HG03159 (cell line): ENCODE results near the gene GRIN2C.

ENCODE experiments used
- ATAC-seq: cut with Tn5 transposase; IDR thresholded peaks from one replicate; pipeline ENCODE4 v1.9.1; 2021; ENCODE audit warnings: mild to moderate bottlenecking, moderate library complexity; ENCODE audit not compliant: unreplicated experiment

The GRIN2C gene

DNA sequence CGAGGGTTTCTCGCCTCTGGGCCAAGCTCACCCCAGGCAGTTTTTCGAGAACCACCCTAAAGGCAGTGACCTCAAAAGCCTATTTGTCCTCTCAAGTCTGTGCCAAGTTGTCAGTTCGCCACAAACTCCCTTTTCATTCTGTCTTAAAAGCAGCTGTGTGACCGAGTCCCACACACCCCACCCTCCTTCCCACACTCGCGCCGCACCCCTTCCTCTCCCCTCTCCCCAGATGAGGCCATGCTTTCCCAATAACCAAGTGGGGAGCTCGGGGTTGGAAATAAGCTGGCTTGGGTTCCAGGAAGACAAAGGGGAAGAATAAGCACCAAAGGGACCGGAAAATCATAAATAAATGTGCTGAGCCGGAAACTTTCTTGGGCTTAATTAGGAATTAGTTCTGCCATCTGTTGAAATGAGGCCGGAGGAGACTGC is 36.7 kb downstream of the GRIN2C start:
- no peak for ATAC-seq

DNA sequence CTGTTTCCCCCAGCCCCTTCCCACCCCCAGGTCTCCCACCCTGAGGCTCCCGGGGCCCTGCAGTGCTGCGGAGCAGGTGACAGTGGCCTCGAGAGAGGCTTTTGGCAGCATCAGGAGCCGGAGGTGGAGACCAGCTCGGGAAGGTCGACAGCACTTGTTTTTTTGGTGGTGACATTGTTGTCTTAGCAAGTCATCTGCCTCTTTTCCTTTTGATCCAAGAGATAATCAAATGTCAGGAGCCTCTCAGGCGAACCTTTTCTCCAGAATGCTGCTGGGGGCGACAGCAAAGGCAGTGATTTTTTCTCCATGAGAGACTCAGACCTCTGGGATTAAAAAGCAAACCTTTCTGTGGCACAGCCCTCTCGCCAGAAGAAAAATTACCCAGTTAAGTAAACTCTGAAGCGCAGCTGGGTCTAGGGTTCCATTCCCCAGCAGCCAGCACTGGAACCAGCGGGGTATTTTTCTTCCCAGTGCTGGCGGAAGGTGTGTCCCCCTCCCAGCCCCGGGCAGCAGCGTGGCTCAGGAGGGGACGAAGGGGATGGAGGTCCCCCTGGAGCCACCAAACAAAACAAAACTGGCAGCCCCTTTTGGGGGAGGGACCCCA is 37.2 kb downstream of the GRIN2C start:
- ATAC-seq = no peak

DNA sequence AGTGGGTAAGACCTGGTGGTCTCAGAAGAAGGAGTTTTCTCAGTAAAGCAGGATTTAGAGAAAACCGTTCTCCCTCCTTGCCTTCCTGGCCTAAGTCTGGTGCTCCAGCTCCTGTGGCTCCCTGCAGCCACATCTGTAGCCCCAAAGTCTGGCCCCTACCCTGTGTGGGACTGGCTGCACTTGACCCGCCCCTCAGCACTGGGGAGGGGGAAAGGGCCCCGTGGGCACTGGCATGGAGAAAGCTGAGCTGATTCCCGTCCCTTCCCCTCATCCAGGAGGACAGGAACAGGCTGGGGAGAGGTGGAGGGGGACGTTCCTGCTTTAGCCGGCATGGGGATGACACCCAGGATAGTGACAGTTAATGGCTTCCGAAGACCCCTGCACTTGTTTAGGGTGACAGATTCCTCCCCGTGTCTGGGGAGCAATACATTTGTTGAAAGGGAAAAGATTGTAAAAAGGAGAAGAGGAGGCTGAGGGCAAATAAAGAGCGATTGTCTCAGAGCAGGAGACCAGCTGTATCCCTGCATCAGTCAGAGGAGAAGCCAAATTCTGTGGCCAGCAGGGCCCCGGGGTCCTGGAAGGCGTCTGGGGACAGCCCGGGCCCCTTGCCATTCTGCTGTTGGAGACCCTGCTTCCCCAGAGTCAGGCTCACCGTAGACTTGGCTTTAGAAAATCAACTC is 37.9 kb downstream of the GRIN2C start:
- ATAC-seq = no peak

DNA sequence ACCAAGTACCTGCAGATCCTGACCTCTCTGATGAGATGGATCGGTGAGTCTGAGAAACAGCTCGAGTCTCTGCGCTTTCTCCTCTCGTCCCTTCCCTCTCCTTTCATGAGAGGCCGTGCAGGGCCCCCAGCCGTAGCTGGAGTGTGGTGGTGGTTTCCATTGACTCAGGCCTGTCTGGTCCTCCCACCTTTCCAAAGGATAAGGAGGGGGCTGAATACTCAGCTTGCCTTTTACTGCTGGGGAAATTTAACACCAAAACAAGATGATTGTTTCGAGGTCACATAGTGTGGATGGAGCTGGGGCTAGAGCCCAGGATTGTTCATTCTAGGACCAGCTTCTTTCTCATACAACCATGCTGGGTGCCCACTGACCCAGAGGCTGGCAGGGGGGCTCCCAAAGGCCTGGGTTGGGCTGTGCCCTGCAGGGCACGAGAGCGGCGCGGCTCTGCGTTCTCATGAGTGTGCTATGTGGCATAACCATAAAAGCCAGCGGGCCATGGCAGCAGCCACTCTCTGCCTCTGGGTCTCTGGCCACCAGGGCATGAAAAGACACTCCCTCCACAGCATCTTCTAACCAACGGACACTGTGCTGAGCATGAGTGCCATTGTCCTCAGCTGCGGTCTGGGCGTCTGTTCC is 39.8 kb downstream of the GRIN2C start:
- no peak for ATAC-seq

DNA sequence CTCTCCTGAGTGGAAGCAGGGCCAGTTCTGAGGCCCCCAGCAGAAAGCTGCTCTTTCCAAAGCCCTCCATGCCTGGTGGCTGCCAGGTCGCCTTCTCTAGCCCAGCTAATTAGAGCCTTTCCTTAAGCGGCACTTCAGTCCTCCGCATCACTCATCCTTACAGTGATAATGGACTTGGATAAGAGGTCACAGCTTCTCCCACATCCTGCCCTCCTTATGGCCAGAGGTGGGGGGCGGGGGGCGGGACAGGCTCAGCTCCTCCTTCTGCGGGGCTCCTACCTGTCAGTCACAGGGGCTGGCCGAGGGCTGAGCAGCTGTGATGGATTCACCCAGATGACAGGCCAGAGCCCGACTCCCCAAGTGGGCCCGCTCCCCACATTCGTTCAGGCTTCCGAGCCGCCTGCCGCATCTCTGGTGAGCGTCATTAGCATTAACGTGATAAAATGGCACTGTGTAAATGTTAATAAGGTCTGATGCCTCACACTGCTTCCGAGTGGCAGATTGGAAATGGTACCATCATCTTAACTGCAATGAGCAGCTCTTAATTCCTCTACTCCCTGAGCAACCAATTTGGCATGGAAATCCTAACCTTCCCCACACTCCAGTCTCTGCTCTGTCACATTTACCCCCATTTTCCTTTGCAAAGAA is 41.3 kb downstream of the GRIN2C start:
- no peak for ATAC-seq

DNA sequence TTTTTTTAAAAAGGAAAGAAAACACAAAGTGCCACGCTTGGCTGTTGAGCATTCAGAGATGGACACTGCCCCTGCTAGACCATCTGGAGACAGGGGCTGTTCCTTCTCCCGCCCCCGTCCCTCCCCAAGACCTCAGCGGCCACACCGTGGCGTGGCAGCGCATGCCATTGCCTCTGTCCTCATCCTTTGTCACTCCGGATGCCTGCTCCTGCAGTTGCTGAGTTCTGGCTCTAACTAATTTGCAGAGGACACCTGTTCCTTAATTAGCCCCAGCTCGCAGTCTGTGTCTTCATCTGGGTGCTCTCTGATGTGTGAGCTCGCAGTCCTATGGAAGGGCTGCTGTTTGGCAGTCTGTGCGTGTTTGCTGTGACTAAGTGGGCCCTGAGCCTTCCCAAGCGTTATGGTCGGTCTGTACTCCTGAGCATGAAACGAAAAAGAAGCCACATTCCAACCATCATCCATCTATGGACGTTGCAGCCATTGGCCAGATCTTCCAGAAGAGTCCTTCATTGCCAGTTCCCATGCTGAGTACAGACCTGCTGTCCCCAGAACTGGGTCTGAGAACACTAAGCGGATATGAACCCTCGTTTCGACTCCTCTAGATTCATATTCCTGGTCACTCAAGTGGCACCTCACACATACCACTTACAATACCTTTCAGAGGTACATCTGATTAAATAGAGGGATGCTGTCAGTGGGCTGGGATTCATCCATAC is 42.6 kb downstream of the GRIN2C start:
- ATAC-seq = no peak

DNA sequence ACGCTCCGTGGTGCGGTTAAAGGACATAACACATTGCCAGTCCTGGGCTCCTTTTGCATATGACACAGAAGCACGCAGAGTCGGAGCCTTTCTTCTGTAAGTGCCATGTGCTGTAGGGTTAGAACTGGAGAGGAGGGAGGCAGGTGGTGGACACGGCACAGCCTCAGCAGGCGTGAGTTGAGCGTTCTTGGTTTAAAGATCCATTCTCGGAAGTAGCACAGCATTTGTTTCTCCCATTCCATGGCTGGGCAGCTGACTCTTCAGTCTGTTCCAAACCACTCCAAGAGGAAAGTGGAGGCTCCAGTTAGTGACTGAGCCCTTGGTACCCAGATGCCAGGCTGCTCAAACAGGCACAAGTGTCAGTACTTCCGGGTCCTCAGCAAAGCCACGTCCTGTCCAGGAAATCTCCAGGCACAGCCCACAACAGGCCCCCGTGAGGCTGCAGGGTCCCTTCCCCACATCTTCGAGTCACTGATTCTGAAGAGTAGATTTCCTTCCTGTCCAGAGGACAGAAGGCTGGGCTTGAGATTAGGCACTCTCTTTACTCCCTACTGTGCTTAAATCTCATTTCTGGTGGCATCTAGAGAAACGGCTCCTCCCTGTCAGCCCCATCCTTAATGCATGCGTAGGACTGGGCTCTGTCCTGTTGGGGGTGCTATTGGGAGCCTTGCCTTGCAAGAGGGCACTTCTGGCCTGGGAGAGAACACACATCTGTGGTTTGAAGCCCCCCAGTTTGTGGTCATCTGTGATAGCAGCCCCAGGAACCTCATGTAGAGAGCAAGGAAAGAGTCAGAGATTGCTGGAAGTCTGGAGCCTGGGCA is 43.9 kb downstream of the GRIN2C start:
- ATAC-seq = no peak

DNA sequence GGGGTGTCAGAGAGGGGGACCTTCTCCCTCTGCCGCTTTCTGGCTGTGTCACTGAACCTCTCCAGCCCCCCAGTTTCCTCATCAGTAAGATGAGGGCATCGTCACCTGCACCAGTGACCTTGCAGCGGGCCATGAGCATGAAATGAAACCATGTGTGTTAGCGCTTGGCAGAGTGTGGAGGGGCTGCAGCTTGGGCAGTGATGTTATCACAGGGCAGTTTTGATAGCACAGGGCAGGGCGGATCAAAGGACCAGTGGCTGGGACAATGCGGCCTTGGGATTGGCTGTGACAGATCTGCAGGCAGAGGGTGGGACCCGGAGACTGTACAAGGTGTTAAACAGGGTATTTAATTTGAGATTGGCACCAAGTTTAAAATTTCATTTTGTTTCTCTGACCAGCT is 44.6 kb downstream of the GRIN2C start:
- ATAC-seq = no peak

DNA sequence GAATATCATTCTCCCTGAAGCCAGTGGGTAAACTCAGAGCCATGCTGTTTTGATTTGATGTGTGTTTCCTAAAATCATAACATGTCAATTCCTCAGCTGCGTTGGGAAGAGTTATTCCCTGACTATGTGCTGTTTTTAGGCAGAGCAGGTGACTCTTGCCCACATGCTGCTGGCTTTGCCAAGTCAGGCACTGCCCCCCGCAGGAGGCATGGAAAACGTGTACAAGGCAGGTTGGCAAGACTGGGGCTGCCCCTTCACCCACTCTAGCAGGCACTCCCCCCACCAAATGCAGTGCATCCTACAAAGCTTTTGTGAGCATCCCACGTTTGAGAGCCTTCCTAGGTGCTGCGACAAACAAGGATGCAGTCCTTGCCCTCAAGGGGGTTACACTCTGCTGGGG is 45.2 kb downstream of the GRIN2C start:
- ATAC-seq = no peak

DNA sequence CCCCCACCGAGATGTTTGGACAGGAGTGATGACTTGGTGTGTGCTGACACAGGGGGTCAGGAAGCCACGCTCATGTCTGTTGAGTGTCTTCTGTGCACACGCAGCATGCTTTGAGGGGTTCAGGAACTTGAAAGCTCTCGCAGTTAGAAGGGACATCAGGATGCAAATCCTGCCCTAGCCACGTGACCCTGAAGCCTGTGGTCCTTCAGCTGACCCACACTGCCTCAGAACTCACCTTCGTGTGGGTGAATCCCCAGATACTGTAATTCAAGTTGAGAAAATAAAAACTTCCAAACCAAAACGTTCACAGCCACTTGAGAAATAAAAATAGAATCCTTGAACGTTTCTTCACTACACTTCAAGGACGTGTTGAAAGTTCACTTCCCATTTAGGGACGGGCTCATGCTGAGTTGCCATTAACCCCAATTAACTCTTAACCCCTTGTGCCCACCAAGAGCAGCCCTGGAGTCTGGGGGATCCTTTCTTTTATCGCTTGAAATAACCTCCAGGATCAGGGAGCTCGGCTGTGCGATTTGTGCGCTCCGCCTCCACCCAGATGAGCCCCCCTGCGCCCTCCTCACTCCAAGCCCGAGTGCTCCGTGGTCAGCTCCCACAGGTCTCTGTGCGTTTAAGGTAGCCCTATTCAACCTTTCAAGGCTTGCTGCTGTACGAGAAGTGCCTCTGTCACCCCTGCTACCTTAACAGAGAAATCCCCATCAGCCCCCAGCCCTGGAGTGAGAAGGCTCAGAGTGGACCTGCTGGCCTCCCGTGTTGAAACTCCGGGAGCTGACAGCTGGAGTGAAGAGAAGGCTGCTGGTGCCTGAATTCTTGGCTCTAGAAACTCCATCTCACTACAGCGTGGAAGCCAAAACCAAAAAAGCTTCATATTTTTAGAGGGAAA is 47.3 kb downstream of the GRIN2C start:
- no peak for ATAC-seq

DNA sequence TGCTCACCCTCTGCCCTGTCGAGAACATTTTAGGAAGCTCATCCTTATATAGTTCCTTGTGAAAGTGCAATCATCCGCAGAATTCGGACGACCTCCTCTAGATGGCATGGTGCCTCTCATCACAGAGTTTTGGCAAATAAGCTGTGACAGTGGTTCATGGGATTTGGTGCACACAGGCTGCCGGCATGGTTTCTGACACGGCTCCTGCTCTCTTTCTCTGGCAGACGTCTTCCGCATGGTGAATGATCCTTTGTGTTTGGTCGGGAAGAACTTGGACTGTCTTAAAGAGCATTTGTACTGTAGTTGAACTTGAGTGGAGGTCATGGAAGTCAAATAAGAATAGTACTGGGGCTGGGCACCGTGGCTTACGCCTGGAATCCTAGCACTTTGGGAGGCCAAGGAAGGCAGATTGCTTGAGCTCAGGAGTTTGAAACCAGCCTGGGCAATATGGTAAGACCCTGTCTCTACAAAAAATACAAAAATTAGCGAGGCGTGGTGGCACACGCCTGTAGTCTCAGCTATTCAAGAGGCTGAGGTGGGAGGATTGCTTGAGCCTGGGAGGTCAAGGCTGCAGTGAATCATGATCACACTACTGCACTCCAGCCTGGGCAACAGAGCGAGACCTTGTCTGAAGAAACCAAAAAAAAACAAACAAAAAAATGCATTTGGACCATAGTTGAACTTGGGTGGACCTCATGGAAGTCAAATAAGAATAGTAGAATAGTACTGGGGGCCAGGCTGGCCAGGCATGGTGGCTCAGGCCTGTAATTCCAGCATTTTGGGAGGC is 48.8 kb downstream of the GRIN2C start:
- ATAC-seq = no peak

DNA sequence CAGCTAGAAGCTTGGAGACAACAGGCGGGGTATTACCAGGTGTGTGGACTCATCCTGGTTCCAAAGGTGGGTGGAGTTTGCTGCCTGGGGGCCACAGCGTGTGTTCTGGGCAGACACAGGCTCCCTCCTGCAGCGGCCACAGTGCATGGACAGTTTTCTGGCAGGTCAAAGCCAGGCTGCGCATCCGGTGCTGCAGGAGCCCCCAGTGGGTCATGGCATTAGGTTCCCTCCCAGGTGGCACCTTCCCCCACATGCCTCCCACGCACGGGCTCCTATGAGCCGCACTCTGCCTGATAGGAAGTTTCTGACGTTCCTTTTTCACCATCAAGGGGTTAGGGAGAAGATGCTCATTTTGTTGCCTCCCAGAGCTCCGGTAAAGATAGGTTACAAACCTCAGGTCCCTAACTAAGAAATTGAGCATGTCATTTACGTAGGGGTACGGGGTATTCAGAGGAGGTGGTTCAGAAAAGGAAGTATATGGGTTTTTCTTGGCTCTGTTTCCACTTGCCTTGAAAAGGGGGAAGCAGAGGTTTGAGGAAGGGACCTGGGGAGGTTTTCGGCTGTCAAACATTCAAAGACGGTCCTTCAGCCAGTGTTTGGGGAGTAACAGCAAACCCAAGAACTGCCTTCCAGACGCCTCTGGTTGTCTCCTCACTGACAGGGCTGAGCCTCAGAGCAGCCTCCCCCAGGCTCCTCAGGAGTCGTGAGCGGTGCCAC is 50.8 kb downstream of the GRIN2C start:
- no peak for ATAC-seq

DNA sequence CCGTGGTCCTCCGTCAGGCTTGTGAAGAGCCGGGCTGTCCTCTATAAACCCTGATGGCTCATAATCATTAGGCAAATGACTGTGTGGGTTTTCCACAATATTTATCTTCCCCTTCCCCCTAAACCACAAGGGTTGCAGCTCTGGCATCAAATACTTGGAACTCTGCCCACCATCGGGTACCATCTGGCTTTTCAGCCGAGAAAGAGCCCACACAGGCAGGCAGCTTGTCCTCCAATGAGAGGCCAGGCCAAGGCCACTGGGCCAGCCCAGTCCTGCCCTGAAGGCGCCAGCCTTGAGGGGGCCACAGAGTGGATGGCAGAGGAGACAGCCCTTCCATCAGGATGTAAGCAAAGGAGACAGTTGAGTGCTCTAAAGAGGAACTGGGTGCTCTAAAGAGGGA is 51.8 kb downstream of the GRIN2C start:
- no peak for ATAC-seq

DNA sequence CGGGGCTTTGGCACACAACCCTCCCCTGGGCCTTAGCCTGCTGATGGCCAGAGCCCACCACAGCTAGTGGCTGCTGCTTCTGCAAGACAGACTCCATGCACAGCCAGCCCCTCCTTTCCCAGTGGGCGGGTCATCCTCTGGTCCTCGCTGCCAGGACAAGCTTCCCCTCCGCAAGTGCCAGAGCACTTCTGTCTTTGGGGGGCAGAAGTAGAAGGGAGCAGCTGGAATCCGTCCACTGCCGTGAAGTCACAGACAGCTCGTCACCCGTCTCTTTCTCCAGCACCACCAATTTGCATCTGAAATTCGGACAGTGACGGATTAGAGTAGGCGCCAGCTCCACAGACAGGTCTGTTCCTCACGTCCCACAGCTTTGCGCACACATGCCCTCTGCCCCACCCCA is 52.2 kb downstream of the GRIN2C start:
- no peak for ATAC-seq

DNA sequence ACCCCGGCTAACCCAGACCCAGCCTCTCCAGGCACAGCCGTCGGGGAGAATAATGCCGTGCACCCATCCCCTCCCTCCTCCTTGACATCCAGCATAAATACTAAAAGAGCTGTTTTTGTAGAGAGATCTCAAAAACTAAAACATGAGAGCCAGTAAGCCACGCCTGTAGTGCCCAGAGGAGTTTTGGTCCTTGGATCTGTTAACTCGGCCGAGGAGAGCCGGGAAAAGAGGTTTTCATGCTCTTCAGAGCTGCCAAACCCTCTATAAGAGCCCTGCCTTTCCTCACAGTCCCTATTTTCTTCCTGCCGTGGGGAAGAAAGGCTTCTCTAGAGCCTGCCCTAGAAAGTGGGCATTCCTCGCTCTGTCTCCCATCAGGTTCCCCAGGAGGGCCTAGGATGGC is 53.4 kb downstream of the GRIN2C start:
- ATAC-seq = no peak

DNA sequence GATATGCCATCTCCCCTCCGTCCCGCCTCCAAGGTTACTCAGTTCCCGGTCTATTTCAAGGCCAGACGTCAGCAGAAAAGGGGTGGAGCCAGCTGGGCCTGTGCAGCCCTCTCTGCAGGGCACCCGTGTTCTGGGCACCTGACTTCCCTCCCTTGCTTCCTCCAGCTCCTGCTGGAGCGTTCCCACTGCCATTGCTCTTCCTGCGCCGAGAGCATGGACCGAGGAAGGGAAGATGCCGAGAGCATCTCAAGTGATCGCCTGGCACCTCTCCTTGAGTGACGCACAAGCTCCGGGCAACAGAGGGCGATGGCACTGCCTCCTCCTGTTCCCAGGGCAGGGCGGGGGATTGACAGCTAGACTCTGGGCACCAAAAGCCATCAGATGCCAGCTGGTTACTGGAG is 54.1 kb downstream of the GRIN2C start:
- no peak for ATAC-seq

DNA sequence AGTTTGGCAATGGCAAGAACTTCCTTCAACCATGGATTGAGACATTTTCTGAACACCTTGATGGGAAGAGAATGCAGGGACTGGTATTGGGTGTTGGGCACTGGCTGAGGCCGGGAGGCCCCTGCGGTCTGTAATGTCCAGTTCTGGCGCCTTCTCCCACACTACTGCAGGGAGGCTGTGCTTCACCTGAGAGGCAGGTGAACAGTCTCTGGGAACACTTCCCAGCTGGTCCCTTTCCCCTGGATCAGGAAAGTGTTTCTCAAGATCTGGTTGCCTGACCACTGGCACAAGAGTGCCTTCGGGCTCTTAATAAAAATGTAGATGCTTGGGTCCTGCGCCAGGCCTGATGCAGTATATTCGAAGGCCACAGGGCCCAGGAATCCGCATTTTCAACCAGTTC is 55.0 kb downstream of the GRIN2C start:
- ATAC-seq = no peak

DNA sequence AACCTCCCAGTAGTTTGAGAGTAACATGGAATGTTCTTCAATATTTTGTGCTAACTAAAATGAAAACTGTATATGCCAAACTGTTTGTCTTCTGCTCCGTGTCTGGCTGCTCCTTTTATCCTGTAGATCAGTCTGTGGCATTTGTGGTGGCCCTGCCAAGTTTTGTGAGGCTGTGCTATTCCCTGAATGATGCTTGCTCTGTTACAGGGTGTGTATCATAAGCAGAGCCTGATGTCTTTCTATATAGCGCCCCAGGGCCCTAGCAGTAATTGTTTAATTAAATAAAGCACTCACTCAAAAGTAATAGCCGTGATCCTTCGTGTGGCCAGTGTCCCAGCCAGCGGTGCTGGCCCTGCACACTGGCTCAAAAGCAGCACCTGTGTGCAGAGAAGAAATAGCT is 55.7 kb downstream of the GRIN2C start:
- ATAC-seq = no peak
